HG03025 (cell line): ENCODE measurements around the gene IL17A.

Source experiments
- ATAC-seq: cut with Tn5 transposase; IDR thresholded peaks from one replicate; pipeline ENCODE4 v1.9.1; 2021; ENCODE audit warnings: mild to moderate bottlenecking, moderate library complexity; ENCODE audit not compliant: unreplicated experiment, low FRiP score

Gene IL17A

DNA sequence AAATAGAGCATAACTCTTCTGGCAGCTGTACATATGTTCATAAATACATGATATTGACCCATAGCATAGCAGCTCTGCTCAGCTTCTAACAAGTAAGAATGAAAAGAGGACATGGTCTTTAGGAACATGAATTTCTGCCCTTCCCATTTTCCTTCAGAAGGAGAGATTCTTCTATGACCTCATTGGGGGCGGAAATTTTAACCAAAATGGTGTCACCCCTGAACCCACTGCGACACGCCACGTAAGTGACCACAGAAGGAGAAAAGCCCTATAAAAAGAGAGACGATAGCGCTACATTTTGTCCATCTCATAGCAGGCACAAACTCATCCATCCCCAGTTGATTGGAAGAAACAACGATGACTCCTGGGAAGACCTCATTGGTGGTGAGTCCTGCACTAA lies at the start of gene IL17A:
Gene IL17A, plus strand, starts transcription at position 301 of the 400 bp plus-strand sequence. Its CDS starts 57 bp downstream, at position 358.
- ATAC-seq: no peak

DNA sequence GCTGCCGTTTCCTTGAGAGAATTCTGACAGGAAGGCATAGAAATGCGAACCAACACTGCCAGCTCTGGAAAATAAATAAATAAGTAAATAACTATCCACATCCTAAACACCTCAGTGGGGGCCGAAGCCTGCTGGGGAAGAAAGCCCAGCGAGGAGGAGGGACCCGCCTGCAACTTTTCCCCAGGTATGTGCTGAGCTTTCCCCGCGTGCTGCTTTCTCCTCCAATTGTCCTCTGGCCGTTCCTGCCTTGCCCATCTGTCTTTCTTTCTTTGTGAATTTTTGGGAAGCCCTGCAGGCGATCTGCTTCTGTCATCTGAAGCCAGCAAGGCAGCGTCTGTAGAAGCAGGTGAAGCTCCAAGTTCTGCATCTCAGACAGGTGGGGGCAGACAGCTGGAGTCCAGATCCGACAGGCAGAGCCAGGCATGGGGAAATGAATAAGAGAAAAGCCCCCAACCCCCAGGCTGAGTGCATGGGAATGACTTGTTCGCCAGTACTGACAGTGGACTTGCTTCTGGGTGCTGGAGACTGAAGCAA lies 49.2 kb upstream of the IL17A start:
- ATAC-seq: no peak

DNA sequence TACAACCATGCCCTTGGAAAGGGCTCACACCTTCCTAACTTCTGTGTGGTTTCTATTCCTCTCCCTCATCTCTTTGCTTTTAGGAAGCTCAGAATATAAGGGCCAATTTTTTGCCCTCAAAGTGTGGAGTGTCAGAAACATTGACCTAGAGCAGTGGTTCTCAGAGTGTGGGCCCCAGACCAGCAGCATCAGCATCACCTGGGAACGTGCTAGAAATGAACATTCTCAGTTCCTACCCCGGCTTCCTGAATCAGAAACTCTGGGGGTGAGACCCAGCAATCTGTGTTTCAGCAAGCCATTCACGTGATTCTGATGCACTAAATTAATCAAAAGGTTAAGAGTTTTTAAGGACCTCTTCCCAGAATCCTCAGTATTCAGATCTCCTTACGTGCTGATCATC lies 47.9 kb upstream of the IL17A start:
- ATAC-seq: peak; percentile 59

DNA sequence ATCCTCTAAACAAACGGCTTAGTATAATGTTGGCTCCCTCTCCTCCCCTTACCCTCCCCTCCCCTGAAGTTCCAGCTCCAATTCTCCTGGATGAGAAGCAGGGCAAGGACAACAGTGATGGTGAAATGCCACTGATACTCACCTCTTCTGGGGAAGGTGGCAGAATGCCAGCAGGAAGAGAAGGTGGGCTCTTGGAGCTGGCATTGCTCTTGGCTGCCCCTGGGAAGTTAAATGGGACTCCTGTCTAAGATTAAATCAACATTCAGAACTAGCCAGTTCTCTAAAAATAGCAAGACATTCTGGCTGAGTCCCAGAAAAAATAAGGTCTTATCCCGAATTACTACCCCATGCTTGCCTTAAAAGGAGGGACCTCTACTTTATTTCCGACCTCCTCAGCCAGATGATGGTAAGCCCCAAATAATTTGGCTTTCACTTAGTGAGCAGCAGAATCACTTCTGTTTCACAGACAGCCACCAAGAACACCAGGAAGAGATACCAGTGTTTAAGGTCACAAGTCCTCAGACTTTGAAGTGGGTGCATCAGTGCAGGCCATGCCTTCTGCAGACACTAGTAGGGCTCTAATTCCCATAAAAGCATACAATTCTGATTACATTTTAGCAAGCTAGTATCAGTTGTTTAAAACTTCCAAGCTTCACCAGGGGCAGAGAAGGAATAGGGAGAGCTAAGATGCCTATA lies 46.0 kb upstream of the IL17A start:
- no peak for ATAC-seq

DNA sequence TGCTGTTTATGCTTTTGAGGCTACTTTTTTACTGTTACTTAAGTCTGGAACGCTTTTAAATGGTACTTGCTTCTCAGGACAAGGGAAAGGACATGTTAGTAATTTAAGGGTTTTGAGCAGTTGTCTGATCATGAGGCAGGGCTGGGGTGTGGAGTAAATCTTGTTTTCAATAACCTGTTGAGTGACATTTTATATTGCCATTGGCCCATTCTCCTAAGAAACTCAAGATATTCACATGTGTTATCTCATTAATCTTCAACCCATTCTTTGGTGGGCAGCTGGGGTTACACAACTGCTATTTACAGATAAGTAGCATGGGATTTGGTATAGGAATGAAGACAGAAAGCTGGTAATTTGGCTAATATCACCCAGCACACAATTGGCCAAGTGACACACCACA lies 44.6 kb upstream of the IL17A start:
- no peak for ATAC-seq

DNA sequence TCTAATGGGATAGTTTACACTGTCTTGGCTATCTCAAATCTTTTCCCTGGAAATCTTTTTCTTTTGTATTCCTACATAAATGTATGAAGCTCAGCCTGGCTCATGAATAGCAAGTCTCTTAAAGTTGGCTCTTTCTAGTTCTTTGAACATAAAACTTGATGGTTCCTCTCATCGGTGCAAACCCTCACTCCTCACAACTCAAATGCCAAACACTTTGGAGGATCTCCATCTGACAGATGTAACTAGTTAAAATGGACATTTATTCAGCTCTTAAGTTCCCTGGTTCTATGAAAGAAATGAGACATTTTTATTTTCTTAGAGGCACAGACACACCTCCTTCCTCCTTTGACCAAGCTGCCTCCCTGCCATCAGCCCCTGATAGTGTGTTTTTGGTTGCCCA lies 43.6 kb upstream of the IL17A start:
- ATAC-seq: no peak

DNA sequence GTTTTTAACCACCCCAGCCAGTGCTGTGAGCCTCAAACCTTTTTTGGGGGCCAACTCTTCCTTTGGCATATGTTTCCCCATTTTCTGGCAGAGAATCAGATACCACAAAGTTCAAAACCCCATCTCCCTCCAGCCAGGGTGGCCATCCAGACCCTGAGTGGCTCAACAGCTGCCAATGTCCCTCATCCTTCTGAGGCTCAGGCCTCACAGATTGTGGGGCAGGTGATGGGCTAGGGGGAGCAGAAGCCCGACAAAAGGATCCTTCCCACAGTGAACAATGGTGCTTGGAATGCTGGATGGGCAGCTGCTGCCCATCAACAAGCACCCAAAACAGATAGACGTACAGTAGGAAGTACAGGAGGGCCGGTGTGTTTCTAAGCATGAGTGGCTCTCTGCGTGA lies 42.6 kb upstream of the IL17A start:
- no peak for ATAC-seq

DNA sequence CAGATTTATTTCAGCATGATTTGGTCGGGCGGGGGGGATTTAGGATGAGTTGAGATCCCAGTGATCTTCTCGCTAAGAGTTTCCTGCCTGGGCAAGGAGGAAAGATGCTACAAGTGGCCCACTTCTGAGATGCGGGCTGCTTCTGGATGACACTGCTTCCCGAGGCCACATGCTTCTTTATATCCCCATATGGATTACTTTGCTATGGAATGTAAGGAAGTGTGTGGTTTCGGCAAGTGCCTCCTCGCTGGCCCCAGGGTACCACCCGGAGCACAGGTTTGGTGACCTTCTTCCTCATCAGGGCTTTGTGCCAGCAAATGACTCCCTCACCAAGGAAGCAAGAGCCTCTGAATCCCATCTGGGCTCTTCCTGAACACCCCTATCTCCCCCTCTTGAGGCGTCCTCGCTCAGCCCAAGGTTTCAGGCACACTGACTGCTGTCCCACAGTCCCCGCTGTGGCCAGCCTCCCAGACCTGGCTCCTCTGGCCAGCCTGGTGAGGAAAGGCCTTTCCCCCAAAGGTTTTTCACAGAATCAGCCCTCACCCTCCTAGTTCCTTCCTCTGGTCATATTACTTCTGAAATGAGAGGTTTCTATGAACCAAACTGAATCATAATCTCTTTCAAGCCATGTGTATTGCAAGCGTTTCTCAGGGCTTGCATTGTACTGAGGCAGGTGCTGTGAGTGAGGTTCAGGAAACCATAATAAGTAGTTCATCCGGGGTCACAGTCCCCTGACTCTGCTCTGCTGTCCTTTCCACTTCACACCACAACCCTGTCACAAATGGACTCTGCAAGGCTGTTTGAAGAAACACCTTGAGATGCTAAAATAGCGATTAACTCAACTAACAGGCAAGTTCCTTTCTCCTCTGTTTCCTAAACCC lies 41.7 kb upstream of the IL17A start:
- ATAC-seq: peak; percentile 44

DNA sequence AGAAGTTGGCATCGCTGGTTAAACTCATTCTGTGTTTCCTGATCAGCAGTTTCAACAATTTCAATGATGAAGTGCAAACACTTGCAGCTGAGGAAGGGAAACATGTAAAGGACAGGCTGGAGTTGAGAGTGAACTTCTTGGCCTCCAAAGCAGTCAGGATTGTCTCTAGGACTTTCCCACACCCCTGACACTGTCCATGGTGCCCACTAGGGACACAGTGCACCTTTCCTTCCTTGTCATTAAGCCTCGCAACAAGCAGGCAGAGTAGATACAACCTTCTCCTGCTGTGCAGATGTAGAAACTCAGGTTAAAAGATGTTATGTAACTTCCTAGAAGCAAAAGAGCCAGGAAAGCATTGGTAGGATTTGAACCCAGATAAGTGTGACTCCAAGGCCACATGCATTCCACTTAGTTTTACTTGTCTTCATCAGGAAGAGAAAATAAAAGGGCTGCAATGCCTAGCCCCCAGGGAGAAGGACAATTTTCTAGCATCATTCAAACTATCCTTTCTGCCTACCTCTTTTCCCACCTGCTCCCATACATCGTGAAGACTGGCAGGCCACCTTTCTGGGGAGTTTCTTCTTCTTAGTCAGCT lies 39.2 kb upstream of the IL17A start:
- ATAC-seq: no peak

DNA sequence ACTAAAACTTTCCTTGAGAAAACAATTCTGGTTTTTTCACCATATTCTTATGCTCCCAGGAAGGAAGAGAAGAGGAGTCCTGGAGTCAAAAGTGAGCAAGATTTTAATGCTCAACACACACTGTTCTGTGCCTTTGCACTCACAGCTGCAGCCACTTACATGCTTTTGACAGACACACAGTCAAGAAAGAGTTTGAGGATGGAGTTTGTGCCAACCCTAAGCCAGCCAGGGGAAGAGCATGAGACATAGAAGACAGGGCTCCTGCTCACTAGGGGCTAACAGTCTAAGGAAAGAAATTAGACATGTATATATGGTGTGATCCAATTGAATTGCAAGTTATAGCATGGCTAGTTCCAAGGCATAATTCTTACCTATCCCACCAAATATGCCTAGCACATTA lies 37.1 kb upstream of the IL17A start:
- no peak for ATAC-seq

DNA sequence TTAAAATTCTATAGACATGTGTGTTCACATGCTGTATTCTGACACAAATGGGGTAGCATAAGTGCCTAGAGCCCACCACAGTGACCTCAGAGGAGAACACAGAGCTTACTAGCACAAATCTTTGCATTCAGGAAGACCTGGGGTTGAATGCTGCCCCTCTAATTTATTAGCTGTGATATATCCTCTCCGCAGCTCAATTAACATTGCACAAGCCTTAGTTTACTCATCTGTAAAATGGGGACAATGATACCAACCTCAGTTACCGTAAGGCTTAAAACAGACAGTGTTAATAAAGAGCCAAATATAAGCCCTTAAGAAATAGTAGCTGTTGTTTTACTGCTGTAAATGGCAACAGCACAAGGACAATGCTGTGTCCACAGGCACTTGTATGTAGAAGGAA lies 36.2 kb upstream of the IL17A start:
- ATAC-seq: no peak

DNA sequence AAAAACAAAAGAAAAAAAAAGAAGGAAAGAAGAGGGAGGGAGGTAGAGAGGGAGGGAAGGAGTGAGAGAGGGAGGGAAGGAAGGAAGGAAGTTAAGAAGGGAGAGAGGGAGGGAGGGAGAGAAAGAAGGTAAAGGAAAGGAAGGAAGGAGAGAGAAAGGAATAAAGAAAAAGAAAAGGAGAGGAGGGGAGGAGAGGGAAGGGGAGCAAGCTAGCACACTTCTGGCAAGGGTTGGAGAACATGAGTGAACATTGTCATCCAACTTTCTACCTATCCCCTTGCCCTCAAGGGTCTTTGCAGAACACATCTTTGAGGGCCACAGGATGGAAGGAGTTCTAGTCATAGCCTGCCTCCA lies 34.1 kb upstream of the IL17A start:
- no peak for ATAC-seq

DNA sequence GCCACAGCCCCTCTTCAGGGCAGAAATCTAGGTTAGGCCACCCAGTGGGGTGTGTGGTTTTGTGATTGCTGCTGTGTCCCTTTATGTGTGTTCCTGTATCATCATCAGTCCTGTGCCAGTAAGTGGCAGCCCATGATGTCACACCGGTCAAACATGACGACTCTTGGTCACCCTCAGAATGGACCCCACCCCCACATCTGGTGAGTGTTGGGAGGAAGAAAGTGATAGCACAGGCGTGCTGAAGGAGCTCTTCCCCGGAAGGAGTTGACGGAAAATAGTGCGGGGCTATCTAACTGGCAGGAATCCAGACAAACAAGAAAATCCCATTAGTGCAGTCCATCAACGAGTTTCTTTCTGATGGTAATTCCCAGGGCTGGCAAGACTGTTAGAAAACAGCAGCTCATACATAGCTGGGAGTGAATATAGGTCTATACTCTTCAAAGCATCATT lies 33.4 kb upstream of the IL17A start:
- ATAC-seq: no peak

DNA sequence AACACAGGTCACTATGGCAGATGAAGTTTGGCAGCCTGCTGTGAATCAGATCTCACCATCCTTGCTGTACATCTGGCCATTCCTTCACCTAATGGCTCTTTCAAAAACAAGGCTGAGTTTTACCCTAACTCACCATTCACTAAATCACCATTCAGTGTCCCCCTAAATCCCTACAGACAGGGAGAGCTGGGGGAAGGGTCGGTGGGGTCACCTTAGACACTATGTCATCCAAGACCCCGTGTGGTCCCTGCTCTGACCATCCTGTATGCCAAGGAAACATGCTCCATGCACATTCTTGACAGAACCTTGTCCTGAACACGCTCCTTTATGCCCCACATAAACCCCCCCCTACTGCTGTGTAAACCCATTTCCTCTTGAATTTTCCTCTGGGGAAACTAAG lies 31.8 kb upstream of the IL17A start:
- ATAC-seq: no peak

DNA sequence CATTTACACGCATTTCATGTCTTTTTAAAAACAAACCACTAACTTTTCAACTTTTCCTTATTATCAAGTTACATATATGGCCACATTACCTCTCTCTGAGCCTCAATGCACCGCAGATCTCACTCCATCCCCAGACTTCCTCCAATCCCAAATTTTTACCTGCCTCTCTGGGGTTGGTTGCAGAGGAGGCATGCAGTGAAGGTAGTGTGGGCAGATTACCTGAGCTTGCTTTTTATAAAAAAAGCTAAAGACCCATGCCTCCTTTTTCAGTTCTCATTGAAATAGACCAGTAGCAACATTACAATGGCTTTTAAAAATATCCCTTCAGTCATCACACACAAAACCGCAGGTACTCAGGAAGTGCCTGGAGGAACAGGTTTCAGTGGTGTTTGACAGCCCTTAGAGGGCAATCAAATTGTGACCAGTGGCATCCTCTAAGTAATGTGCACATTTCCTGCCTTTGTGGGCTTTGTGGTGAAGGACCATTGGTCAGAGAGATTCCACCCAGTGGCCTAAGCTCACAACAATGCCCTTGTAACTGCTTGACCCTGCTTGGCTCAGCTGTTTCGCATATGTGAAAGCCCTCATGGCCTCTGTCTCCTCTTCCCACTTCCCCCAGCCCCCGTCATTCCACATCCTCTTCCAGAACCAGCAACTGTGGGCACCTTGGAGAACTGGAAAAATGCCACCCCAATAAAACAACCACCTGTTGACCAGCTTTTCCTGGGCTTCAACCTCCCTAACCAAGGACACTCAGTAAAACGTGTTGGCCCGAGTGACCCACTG lies 30.2 kb upstream of the IL17A start:
- ATAC-seq: peak; percentile 88

DNA sequence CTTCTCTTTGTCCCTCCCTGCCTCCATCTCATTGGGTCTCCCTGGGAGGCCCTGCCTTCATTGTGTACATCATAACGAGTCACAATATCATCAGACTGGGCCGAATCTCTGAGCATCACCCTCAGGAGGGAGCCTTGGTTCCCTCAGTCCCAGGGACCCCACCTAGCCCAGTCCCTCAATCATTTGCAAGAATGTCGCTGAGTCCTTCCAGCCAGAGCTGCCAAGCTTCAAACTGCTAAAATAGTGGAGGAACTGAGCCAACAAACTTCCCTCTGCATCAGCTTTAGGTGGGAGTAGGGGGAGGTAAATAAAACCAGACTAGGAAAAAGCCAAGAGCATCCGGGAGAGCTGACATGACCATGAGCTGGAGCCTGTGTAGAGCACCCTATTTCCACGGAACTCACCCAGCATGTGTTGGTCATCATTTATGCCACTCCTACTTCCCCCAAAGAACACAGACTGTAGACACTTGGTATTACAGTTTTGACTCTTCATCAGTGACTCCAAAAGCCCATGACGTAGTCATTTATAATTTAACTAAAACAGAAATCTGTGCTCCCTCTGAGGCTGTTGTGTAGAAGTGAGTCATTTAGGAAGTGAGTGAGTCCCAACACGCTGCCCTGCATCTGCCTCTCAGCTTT lies 28.8 kb upstream of the IL17A start:
- no peak for ATAC-seq

DNA sequence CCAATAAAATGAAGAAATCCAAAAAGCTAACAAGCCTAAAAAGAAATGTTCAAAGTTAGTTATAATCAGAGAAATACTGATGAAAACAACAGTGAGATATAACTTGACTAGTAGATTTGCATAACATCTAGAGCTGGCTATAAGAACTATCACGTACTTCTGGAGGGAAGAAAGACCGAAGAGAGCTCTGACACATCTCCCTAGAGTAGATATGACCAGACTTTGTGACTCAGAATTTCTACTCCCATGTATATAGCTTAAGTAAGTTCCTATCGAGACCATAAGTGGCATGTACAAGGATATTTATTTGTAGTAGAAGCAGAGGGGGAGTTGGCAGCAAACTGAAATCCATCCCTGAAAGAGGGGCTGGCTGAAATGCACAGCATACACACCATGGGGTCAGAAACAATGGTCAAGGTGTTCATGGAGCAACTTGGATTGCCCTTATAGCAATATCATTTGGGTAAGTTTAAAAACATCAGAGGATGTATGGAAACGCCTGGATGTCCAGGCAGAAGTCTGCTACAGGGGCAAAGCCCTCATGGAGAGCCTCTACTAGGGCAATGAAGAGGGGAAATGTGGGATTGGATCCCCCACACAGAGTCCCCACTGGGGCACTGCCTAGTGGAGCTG lies 25.6 kb upstream of the IL17A start:
- no peak for ATAC-seq

DNA sequence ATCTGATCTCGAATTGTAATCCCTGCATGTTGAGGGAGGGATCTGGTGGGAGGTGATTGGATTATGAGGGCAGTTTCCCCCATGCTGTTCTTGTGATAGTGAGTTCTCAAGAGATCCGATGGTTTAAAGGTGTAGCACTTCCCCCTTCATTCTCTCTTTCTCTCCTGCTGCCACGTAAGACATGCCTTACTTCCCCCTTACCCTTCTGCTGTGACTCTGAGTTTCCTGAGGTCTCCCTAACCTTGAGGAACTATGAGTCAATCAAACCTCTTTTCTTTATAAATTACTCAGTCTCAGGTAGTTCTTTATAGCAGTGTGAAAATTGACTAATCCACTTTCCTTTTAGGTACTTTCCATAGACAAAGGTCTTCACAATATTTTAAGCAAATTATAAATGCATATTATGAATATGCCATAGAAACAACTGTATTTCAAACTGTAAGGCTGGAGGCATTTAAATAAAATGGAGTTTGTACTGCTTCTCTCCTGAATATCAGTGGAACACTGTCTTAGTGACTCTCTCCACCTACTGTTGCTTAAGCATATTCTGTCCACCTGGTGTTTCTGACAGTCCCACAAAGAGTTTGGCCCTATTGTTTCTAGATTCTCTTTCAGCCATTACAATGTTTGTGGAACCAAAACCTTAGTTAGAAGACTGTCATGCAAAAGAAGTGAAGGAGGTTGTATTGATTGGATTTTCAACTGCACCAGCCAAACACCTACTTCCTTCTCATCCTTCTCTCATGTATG lies 24.3 kb upstream of the IL17A start:
- ATAC-seq: peak; percentile 58
